SU-DHL-6 (cell line): Measurements from ENCODE around the gene CNTNAP5.

Source experiments
- H2AFZ ChIP-seq: fragments of 200-600 bp; sonication (generic); 2 replicates; pipeline ENCODE4 v1.6.1; 2014; ENCODE audit warnings: low read depth, mild to moderate bottlenecking, moderate library complexity, mixed read lengths, antibody characterized with exemption, low read length; ENCODE audit not compliant: severe bottlenecking
- H3F3A ChIP-seq: fragments of 200-600 bp; shearing (Covaris generic); 2 replicates; pipeline ENCODE4 v1.6.0; 2016; ENCODE audit warnings: antibody characterized with exemption, mild to moderate bottlenecking; ENCODE audit not compliant: insufficient read depth
- H3K27ac ChIP-seq: fragments of 200-600 bp; sonication (generic); 2 replicates; pipeline ENCODE4 v1.5.1; 2016; ENCODE audit warnings: low read depth, mild to moderate bottlenecking, low read length, moderate library complexity, mixed read lengths
- H3K27me3 ChIP-seq: fragments of 200-600 bp; sonication (generic), shearing (Covaris generic); 2 replicates; pipeline ENCODE4 v1.6.0; 2014; ENCODE audit warnings: mild to moderate bottlenecking, low read length
- H3K36me3 ChIP-seq: fragments of 200-600 bp; sonication (generic); 2 replicates; pipeline ENCODE4 v1.6.1; 2014; ENCODE audit warnings: mild to moderate bottlenecking, low read length, mixed read lengths
- H3K4me2 ChIP-seq: fragments of 300-600, 200-600 bp; shearing (Covaris generic), sonication (generic); 2 replicates; pipeline ENCODE4 v1.6.0; 2014; ENCODE audit warnings: low read length, low read depth, mild to moderate bottlenecking; ENCODE audit not compliant: poor library complexity, severe bottlenecking
- H3K4me3 ChIP-seq: fragments of 200-600 bp; sonication (generic); 2 replicates; pipeline ENCODE4 v1.5.1; 2014; ENCODE audit warnings: antibody characterized with exemption, low read length, mild to moderate bottlenecking, mixed read lengths; ENCODE audit not compliant: insufficient read depth, poor library complexity, severe bottlenecking
- H3K79me2 ChIP-seq: fragments of 200-600 bp; sonication (generic); 2 replicates; pipeline ENCODE4 v1.6.1; 2014; ENCODE audit warnings: mild to moderate bottlenecking, low read length, moderate library complexity; ENCODE audit not compliant: insufficient read depth
- H3K9ac ChIP-seq: fragments of 200-600 bp; sonication (generic); 2 replicates; pipeline ENCODE4 v1.7.0; 2014; ENCODE audit warnings: mild to moderate bottlenecking, low read length
- H3K9me2 ChIP-seq: fragments of 200-600 bp; sonication (generic); replicated peaks from 2 replicates; pipeline ENCODE4 v1.6.1; 2014; ENCODE audit warnings: low read length; ENCODE audit not compliant: insufficient read depth
- H3K9me3 ChIP-seq: fragments of 200-600 bp; sonication (generic); 2 replicates; pipeline ENCODE4 v1.6.1; 2014; ENCODE audit warnings: low read length, mixed read lengths; ENCODE audit not compliant: insufficient read depth
- H4K20me1 ChIP-seq: fragments of 200-600 bp; sonication (generic); 2 replicates; pipeline ENCODE4 v1.6.1; 2014; ENCODE audit warnings: low read depth, mild to moderate bottlenecking, antibody characterized with exemption, low read length, moderate library complexity, mixed read lengths
- CTCF ChIP-seq: fragments of 200-600 bp; sonication (generic); IDR thresholded peaks from one replicate; pipeline ENCODE4 v1.5.1; 2017; ENCODE audit warnings: antibody characterized with exemption, mild to moderate bottlenecking, low read length, moderate library complexity; ENCODE audit not compliant: insufficient read depth, poor library complexity, severe bottlenecking
- EZH2phosphoT487 ChIP-seq: fragments of 200-600 bp; sonication (generic), shearing (Covaris generic); conservative IDR thresholded peaks from 2 replicates; pipeline ENCODE4 v1.6.1; 2018; ENCODE audit warnings: mild to moderate bottlenecking, antibody characterized with exemption, low read length, moderate library complexity, mixed read lengths

Gene CNTNAP5

GRCh38 chr2:124832521-124832920, 807.4 kb downstream of the CNTNAP5 start:
- Histone ChIP-seq H3K9ac (no peak overlapping the region), H3K79me2 (no peaks in the 10 kb centered on the region), H3K4me3 (no peak overlapping the region), H3K9me2 (no peaks in the 10 kb centered on the region), H3F3A (no peaks in the 10 kb centered on the region), H4K20me1 (no peaks in the 10 kb centered on the region), H3K27ac (no peak overlapping the region), H3K9me3 (0 out of 2 replicates have a peak, but pooled peaks cover 7% of the 10 kb centered on the region), H3K4me2 (no peak overlapping the region), H3K27me3 (no peaks in the 10 kb centered on the region), H2AFZ (no peak overlapping the region), H3K36me3 (no peaks in the 10 kb centered on the region)
- TF ChIP-seq EZH2phosphoT487 = no peak
- no peak for TF ChIP-seq CTCF

GRCh38 chr2:124834331-124834730, 809.2 kb downstream of the CNTNAP5 start:
- Histone ChIP-seq H3K4me2 (no peak overlapping the region), H3K36me3 (no peaks in the 10 kb centered on the region), H3K79me2 (no peaks in the 10 kb centered on the region), H3K27ac (no peak overlapping the region), H4K20me1 (no peaks in the 10 kb centered on the region), H3K4me3 (no peak overlapping the region), H2AFZ (no peak overlapping the region), H3K9me3 (0 out of 2 replicates have a peak, but pooled peaks cover 7% of the 10 kb centered on the region), H3K9me2 (no peaks in the 10 kb centered on the region), H3K27me3 (no peaks in the 10 kb centered on the region), H3F3A (no peaks in the 10 kb centered on the region), H3K9ac (no peak overlapping the region)
- TF ChIP-seq CTCF (no peak), EZH2phosphoT487 (no peak)

GRCh38 chr2:124835331-124835730, 810.2 kb downstream of the CNTNAP5 start:
- Histone ChIP-seq H3K9ac (no peak overlapping the region), H3K27ac (no peak overlapping the region), H3F3A (no peaks in the 10 kb centered on the region), H3K9me3 (0 out of 2 replicates have a peak, but pooled peaks cover 6% of the 10 kb centered on the region), H2AFZ (no peak overlapping the region), H3K27me3 (no peaks in the 10 kb centered on the region), H3K79me2 (no peaks in the 10 kb centered on the region), H3K9me2 (no peaks in the 10 kb centered on the region), H3K4me3 (no peak overlapping the region), H4K20me1 (no peaks in the 10 kb centered on the region), H3K36me3 (no peaks in the 10 kb centered on the region), H3K4me2 (no peak overlapping the region)
- TF ChIP-seq CTCF = no peak
- TF ChIP-seq EZH2phosphoT487 = no peak

- H3K36me3 ChIP-seq = no peaks in the 10 kb centered on the region
- H3K27ac ChIP-seq = no peak overlapping the region
- H4K20me1 ChIP-seq = no peaks in the 10 kb centered on the region
- no peak overlapping the region for H3K4me3 ChIP-seq
- no peaks in the 10 kb centered on the region for H3K79me2 ChIP-seq
- TF ChIP-seq EZH2phosphoT487 (no peak), CTCF (no peak)
- H3K4me2 ChIP-seq = no peak overlapping the region
- H3K9me2 ChIP-seq = no peaks in the 10 kb centered on the region
- no peaks in the 10 kb centered on the region for H3F3A ChIP-seq
- H2AFZ ChIP-seq = no peak overlapping the region
- no peaks in the 10 kb centered on the region for H3K9me3 ChIP-seq
- no peaks in the 10 kb centered on the region for H3K27me3 ChIP-seq
- H3K9ac ChIP-seq = no peak overlapping the region
Measured at GRCh38 chr2:124836416-124836815, 811.3 kb downstream of the CNTNAP5 start.
